GM12873 (cell line): ENCODE results near the gene ITGB6.

Experiments
- TF ChIP-seq, protein P1 (sequence below): IDR thresholded peaks from 2 replicates; pipeline ENCODE4 v1.5.1; 2012; ENCODE audit warnings: low read depth, mild to moderate bottlenecking, moderate library complexity, low read length, control low read depth; ENCODE audit not compliant: insufficient read depth; ENCODE audit errors: missing control alignments

ITGB6 gene

DNA sequence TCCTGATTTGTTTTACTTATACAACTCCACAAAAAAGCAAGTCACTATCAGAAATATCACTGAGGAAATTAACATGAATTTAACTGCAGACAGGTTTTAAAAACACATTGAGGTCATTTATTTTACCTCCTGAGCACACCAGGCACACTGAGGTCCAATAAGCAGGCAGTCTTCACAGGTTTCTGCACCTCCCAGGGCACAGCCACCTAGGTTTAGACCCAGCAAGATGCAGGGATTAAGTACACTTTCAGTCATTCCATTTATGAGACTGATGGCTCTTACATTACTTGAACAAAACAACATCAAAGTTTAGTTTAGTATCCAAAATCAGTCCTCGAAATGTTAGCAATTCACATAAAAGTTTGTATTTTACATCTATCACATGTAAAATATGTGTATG, 1.0 kb downstream of the ITGB6 start:
- TF ChIP-seq, protein P1, sequence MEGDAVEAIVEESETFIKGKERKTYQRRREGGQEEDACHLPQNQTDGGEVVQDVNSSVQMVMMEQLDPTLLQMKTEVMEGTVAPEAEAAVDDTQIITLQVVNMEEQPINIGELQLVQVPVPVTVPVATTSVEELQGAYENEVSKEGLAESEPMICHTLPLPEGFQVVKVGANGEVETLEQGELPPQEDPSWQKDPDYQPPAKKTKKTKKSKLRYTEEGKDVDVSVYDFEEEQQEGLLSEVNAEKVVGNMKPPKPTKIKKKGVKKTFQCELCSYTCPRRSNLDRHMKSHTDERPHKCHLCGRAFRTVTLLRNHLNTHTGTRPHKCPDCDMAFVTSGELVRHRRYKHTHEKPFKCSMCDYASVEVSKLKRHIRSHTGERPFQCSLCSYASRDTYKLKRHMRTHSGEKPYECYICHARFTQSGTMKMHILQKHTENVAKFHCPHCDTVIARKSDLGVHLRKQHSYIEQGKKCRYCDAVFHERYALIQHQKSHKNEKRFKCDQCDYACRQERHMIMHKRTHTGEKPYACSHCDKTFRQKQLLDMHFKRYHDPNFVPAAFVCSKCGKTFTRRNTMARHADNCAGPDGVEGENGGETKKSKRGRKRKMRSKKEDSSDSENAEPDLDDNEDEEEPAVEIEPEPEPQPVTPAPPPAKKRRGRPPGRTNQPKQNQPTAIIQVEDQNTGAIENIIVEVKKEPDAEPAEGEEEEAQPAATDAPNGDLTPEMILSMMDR: no peak

DNA sequence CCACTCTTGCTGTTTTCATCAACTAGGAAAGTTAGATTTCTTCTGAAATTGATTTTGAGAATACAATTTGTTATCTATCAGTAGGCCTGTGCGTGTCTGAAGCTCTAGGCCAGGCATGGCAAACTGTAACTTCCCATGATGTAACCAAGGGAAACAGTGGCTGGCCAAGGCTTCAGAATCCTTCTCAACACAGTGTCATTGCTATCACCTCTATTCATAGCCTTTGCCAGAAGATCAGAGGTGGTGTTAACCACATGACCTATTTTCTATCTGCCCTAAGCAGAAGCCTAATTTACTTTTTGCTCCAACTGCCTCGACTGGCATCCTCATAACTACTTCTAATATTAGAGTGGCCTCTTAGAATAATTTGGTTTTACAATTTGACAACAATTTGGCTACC, 2.5 kb downstream of the ITGB6 start:
- TF ChIP-seq, protein P1: no peak

DNA sequence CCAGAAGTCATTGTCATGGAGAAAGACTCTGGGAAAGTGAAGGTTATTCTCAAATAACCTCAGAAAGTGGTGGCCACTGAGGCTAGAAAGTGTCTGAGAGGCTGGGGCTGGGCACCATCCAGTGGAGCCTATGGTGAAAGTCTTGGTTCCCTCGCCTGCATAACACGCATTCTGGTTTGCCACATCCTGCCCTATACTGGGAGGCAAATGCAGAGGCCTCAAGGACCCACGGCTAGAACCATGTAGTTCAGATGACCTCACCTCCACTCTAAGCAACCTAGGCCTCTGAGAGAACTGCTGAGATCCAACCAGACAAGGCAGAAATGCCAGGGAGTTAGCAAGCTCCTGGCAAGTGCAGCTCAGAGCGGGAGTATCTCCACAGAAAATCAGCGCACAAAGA, 5.1 kb downstream of the ITGB6 start:
- TF ChIP-seq, protein P1: no peak

DNA sequence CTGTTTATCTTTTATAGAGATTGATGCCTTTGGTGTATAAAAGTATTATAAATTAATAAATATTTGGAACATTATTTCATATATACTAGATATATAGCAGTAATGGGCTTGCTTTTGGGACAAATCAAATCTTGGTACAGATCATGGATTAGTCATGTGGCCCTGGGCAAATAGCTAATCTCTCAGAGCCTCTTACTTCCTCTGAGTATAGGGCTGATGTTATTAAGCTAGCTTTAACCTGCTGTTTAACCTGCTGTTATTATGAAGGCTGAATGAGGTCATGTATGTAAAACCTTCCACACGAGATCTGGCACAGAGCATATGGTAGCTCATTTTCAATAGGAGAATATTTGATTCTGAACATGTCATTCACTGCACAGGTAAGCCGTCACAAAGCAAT, 5.7 kb downstream of the ITGB6 start:
- TF ChIP-seq, protein P1: no peak

DNA sequence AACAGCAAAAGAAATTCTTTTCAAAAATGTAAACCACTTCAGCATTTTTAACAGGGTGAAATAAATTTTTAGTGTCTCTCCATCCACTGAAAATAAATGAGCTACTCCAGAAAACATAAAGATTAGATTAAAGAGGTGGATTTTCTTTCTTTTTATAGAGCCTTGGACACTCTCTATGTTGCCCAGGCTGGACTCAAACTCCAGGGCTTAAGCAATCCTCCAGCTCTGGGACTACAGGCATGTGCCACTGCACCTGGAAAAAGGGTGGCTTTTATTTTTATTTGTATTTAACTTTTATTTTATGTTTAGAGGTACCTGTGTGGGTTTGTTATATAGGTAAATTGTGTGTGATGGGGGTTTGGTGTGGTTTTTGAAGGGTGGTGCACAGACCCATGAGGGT, 19.9 kb downstream of the ITGB6 start:
- TF ChIP-seq, protein P1: no peak

DNA sequence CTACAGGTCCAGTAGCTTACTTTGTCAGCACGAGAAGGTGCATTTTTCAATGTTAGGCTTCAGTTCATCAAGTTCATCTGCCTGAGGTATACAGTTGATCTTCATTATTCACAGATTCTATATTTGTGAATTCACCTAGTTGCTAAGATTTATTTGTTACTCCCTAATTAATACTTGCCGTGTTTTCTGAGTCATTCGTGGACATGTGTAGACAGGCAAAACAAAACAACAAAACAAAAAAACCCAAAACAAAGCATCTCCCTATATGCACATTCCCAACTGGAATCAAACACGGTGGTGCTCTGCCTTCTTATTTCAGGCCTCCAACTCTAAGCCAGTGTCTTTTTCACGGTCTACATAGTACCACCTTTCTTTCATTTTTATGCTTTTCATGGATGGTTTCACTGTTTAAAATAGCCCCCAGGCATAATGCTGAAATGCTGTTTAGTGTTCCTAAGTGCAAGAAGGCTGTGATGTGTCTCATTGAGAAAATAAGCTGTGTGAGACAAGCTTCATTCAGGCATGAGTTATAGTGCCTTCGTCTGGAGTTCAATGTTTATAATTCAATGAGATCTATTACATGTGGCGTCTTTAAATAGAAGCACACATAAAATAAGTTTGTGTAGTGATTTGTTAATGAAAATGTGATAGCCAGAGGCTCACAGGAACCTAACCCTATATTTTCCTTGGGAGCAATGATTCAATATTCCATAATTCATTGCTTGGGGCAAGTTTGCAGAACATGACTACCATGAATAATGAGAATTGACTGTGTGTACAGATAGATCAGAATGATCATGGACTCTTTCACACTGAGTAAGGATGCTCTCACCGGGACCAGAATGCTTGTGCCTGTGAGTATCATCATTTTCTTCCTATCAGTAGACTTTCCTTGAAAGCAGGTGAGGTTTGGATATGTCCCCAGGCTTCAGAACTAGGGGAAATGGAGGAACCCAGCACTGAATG, 24.6 kb downstream of the ITGB6 start:
- TF ChIP-seq, protein P1: no peak

DNA sequence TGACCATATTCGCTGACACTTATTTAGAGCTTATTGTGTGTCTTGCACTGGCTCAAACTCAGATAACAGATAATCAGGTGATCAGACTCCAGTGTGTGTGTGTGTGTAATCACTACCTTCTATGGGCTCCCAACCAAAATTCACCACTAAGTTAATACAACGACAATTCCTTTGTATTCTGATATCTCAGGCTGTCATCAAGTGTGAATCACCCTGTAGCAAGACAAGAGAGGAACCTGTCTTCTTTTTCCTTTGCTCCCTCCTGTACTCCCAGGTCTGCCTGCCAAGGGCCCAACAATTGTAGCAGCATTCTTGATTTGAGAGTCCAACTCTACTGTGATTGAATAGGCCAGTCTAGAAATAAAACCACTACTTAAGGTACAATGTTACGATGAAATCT, 25.8 kb downstream of the ITGB6 start:
- TF ChIP-seq, protein P1: no peak
